ENCODE data around the gene DSG1. TPM values are rescaled to one million over a fixed set of nuclear protein-coding genes. Genes with fewer than 3 reads are reported as not detected.

The DSG1 gene
- total RNA-seq, 1 experiment from 2014 or later, result not detected

- no CpG with 5 or more reads among the region's 4 CpGs for WGBS (ENCODE audit: extremely low coverage, insufficient read length, low lambda C conversion rate)
- Histone ChIP-seq H4K5ac (ENCODE audit: insufficient read length, low read depth, low read length) (no peak overlapping the region), H4K91ac (ENCODE audit: insufficient read length, low read depth, low read length) (no peak overlapping the region), H4K20me1 (ENCODE audit: control insufficient read depth, insufficient read depth, insufficient read length) (no peaks in the 10 kb centered on the region), H3K79me1 (ENCODE audit: insufficient read depth, low read depth, low read length, poor library complexity, severe bottlenecking) (no peaks in the 10 kb centered on the region), H2BK120ac (ENCODE audit: low read depth, low read length, poor library complexity, severe bottlenecking) (no peak overlapping the region), H2BK20ac (ENCODE audit: low read depth, low read length, poor library complexity, severe bottlenecking) (no peak overlapping the region), H3K27me3 (ENCODE audit: insufficient read depth, low read length) (no peaks in the 10 kb centered on the region), H3K23me2 (ENCODE audit: insufficient read length, low read depth, low read length, poor library complexity, severe bottlenecking) (no peaks in the 10 kb centered on the region), H3K9me3 (ENCODE audit: control insufficient read depth, low read depth, low read length) (no peaks in the 10 kb centered on the region), H3K9ac (ENCODE audit: extremely low read depth, insufficient read length, low read length) (no peak overlapping the region), H3K14ac (ENCODE audit: insufficient read depth, low read length) (no peak overlapping the region), H2BK5ac (ENCODE audit: insufficient read length, low read length) (no peak overlapping the region), H2BK15ac (ENCODE audit: low read depth, low read length) (no peak overlapping the region), H3T11ph (ENCODE audit: low read length) (no peak overlapping the region), H3K27ac (ENCODE audit: insufficient read length, low read depth, low read length) (no peak overlapping the region), H3K4me2 (ENCODE audit: insufficient read depth, insufficient read length, low read length) (no peak overlapping the region), H2AFZ (ENCODE audit: low read length) (no peak overlapping the region), H3K23ac (ENCODE audit: insufficient read length, low read depth, low read length) (no peak overlapping the region), H3K4me1 (ENCODE audit: insufficient read depth, low read length) (peaks cover 2% of the 10 kb centered on the region; the same call in 1 of the 2 replicates), H2BK12ac (ENCODE audit: insufficient read length, low read depth, low read length) (no peak overlapping the region), H3K18ac (ENCODE audit: insufficient read length, low read depth, low read length) (no peak overlapping the region), H3K4ac (ENCODE audit: low read depth, low read length) (no peak overlapping the region), H2AK5ac (ENCODE audit: insufficient read length, low read length) (no peak overlapping the region), H4K8ac (replicated peaks; ENCODE audit: insufficient read length, low read depth, low read length) (no peak overlapping the region), H3K56ac (ENCODE audit: insufficient read length, low read depth, low read length) (no peak overlapping the region), H3K79me2 (ENCODE audit: insufficient read depth, low read length) (no peaks in the 10 kb centered on the region)
- peaks cover 6 to 11% of the 10 kb centered on the region in 2 experiments for H3K4me1 Mint-ChIP-seq
- no peaks in the 10 kb centered on the region for H3K36me3 Mint-ChIP-seq (ENCODE audit: insufficient read depth in 1 of 3, low read depth in 3 of 3)
- H3K4me3 Mint-ChIP-seq, result no peak overlapping the region
- TF ChIP-seq CTCF (conservative IDR thresholded peaks at IDR 0.05), result no peak
- no peaks in the 10 kb centered on the region for H3K27me3 Mint-ChIP-seq (ENCODE audit: low read depth)
- H3K27ac Mint-ChIP-seq, result no peak overlapping the region
- no peak for DNase-seq
- H3K9me3 Mint-ChIP-seq, result no peaks in the 10 kb centered on the region
Observed at GRCh38 chr18:31270578-31270977, 47.4 kb upstream of the DSG1 start.

Measured in H9 (cell line).